DND-41 (cell line): ENCODE data around the gene COG5.

Experiments
- ATAC-seq: fragments of 200-7000 bp; cut with Tn5 transposase; 3 replicates; pipeline ENCODE4 v1.9.1; 2021; ENCODE audit warnings: low read depth; ENCODE audit not compliant: insufficient read depth
- DNase-seq: peaks from one replicate; pipeline ENCODE4 v3.0.0-alpha.2; 2020
- H2AFZ ChIP-seq: 2 replicates; pipeline ENCODE4 v1.6.0; 2012; ENCODE audit warnings: low read depth, low read length
- H3K27ac ChIP-seq: 2 replicates; pipeline ENCODE4 v1.5.1; 2012; ENCODE audit warnings: low read length, inconsistent platforms
- H3K27me3 ChIP-seq: fragments of 200-600 bp; sonication (generic); 2 replicates; pipeline ENCODE4 v1.6.0; 2012; ENCODE audit warnings: low read length, mild to moderate bottlenecking, inconsistent platforms; ENCODE audit not compliant: insufficient read depth, poor library complexity
- H3K36me3 ChIP-seq: 2 replicates; pipeline ENCODE4 v1.5.1; 2012; ENCODE audit warnings: low read length, inconsistent platforms; ENCODE audit not compliant: insufficient read depth
- H3K4me1 ChIP-seq: 2 replicates; pipeline ENCODE4 v1.5.1; 2012; ENCODE audit warnings: mild to moderate bottlenecking, low read length; ENCODE audit not compliant: insufficient read depth
- H3K4me2 ChIP-seq: 2 replicates; pipeline ENCODE4 v1.6.0; 2012; ENCODE audit warnings: mild to moderate bottlenecking, moderate library complexity, low read length, inconsistent platforms; ENCODE audit not compliant: insufficient read depth
- H3K4me3 ChIP-seq, 2 experiments: fragments of 200-600 bp in 1 of 2; shearing (Covaris generic) in 1 of 2; 2 replicates each; pipeline ENCODE4 v1.5.1; 2012 to 2016; ENCODE audit warnings: inconsistent platforms in 2 of 2, low read length in 2 of 2, mild to moderate bottlenecking in 2 of 2, low read depth in 1 of 2, moderate library complexity in 1 of 2
- H3K79me2 ChIP-seq: 2 replicates; pipeline ENCODE4 v1.6.0; 2012; ENCODE audit warnings: low read length, inconsistent platforms; ENCODE audit not compliant: insufficient read depth
- H3K9ac ChIP-seq: 2 replicates; pipeline ENCODE4 v1.6.0; 2012; ENCODE audit warnings: low read depth, mild to moderate bottlenecking, inconsistent platforms, low read length, moderate library complexity
- H3K9me3 ChIP-seq: 2 replicates; pipeline ENCODE4 v1.5.1; 2012; ENCODE audit warnings: low read length, moderate library complexity, mild to moderate bottlenecking, inconsistent platforms; ENCODE audit not compliant: insufficient read depth, severe bottlenecking
- H4K20me1 ChIP-seq: 2 replicates; pipeline ENCODE4 v1.6.0; 2012; ENCODE audit warnings: low read length; ENCODE audit not compliant: insufficient read depth
- EZH2 ChIP-seq: IDR thresholded peaks from 3 replicates; pipeline ENCODE4 v1.6.1; 2012; ENCODE audit warnings: borderline replicate concordance, low read depth, mild to moderate bottlenecking, moderate library complexity, low read length, inconsistent platforms; ENCODE audit not compliant: severe bottlenecking
- TF ChIP-seq, protein P1 (sequence below): IDR thresholded peaks from 2 replicates; pipeline ENCODE4 v1.5.1; 2012; ENCODE audit warnings: borderline replicate concordance, low read length, moderate library complexity, mild to moderate bottlenecking; ENCODE audit not compliant: poor library complexity, severe bottlenecking; ENCODE audit errors: extremely low read depth

Gene COG5

DNA sequence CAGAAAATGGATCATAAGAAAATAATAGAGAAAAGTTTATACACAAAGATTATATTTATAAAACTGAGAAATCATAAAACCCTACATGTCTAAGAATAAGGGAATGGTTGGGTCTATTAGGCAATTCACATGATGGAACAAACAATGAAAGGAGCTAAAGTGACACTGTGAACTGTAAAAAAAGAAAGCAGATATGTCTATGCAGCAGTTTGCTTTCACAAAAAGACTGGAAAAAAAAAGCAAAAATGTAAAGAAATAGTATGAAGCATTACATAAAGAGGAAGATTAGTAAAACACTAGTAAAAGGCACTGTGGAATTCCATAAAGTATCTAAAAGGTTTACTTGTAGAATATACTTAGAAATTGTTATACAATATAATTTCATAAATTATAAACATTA lies 299.0 kb downstream of the COG5 start:
- TF ChIP-seq EZH2: no peak
- TF ChIP-seq, protein P1, sequence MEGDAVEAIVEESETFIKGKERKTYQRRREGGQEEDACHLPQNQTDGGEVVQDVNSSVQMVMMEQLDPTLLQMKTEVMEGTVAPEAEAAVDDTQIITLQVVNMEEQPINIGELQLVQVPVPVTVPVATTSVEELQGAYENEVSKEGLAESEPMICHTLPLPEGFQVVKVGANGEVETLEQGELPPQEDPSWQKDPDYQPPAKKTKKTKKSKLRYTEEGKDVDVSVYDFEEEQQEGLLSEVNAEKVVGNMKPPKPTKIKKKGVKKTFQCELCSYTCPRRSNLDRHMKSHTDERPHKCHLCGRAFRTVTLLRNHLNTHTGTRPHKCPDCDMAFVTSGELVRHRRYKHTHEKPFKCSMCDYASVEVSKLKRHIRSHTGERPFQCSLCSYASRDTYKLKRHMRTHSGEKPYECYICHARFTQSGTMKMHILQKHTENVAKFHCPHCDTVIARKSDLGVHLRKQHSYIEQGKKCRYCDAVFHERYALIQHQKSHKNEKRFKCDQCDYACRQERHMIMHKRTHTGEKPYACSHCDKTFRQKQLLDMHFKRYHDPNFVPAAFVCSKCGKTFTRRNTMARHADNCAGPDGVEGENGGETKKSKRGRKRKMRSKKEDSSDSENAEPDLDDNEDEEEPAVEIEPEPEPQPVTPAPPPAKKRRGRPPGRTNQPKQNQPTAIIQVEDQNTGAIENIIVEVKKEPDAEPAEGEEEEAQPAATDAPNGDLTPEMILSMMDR: no peak
- Histone ChIP-seq H3K36me3 (no peaks in the 10 kb centered on the region), H3K79me2 (no peaks in the 10 kb centered on the region), H3K4me2 (no peak overlapping the region), H3K27ac (no peak overlapping the region), H2AFZ (no peak overlapping the region), H4K20me1 (no peaks in the 10 kb centered on the region), H3K9ac (no peak overlapping the region), H3K9me3 (no peaks in the 10 kb centered on the region), H3K4me3 (no peak overlapping the region), H3K4me1 (no peaks in the 10 kb centered on the region), H3K27me3 (no peaks in the 10 kb centered on the region)
- no peak for DNase-seq
- no peak for ATAC-seq

DNA sequence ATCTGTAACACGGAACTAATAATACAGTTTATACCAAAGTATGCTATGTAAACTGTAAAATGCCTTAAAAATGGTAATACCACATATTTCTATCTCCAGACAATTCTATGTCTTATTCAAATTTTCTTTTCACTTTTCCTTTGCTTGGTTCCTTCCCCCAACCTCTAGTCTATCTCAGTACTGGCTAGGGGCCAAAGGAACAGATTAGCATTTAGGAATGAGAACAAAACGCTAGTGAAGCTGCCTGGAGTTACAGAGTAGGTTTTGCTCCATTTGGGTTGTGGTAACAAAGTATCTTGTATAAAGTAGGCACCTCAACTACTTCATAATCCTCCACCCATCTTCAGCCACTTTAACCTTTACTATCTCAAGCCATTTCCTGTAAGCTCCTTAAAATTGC lies 300.9 kb downstream of the COG5 start:
- no peak overlapping the region for H3K4me3 ChIP-seq
- no peak overlapping the region for H3K9ac ChIP-seq
- no peaks in the 10 kb centered on the region for H4K20me1 ChIP-seq
- H3K79me2 ChIP-seq: no peaks in the 10 kb centered on the region
- TF ChIP-seq EZH2: no peak
- TF ChIP-seq, protein P1: no peak
- no peaks in the 10 kb centered on the region for H3K9me3 ChIP-seq
- no peak for DNase-seq
- H3K4me2 ChIP-seq: no peak overlapping the region
- H3K36me3 ChIP-seq: no peaks in the 10 kb centered on the region
- H3K27ac ChIP-seq: no peak overlapping the region
- no peak overlapping the region for H2AFZ ChIP-seq
- ATAC-seq: no peak
- no peaks in the 10 kb centered on the region for H3K4me1 ChIP-seq
- no peaks in the 10 kb centered on the region for H3K27me3 ChIP-seq

DNA sequence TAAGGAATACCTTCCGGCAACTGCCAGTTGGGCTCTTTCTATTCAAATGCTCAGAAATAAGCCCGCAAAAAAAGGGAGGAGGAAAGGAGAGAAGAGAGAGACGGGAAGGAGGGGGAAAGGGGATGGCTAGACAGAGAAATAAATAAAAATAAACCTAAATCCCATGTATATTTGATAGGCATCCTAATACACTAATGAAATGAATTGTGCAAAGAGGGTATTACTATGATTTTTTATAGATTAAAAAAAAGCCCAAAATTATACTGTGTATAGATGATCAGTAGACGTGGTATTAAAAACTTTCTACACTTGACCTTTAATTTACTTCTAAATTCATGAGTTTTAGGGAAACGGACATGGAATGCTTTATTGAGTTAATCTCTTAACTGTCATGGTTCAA lies 305.0 kb downstream of the COG5 start:
- H3K4me2 ChIP-seq: no peak overlapping the region
- TF ChIP-seq EZH2: no peak
- TF ChIP-seq, protein P1: no peak
- no peak overlapping the region for H3K9ac ChIP-seq
- H3K27ac ChIP-seq: no peak overlapping the region
- no peaks in the 10 kb centered on the region; the same call in 1 of the 2 replicates for H3K36me3 ChIP-seq
- ATAC-seq (no peak), DNase-seq (no peak)
- H3K79me2 ChIP-seq: no peaks in the 10 kb centered on the region
- no peaks in the 10 kb centered on the region for H3K4me1 ChIP-seq
- no peak overlapping the region for H3K4me3 ChIP-seq
- no peaks in the 10 kb centered on the region for H4K20me1 ChIP-seq
- H2AFZ ChIP-seq: no peak overlapping the region
- H3K9me3 ChIP-seq: no peaks in the 10 kb centered on the region
- no peaks in the 10 kb centered on the region for H3K27me3 ChIP-seq

DNA sequence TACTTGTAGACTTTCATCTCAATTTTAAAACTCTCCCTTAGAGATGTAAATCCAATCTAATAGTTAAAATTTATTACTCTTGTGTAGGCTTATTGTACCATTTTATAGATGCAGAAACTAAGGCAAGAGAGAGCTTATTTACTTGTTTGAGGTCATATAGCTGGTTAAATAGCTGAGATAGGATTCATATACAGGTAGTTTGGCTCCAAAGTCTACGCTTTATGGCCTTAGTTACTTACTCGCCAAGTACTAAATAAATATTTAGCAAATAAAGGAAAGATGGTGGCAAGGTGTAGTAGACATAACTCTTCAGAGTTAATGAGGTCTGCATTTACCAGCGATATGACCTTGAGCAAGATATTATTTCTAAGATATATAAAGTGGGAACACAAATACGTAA lies 308.1 kb downstream of the COG5 start:
- H3K9ac ChIP-seq: no peak overlapping the region
- H3K27me3 ChIP-seq: no peaks in the 10 kb centered on the region
- no peaks in the 10 kb centered on the region for H3K4me1 ChIP-seq
- no peaks in the 10 kb centered on the region; the same call in 1 of the 2 replicates for H3K36me3 ChIP-seq
- no peak overlapping the region for H3K4me2 ChIP-seq
- TF ChIP-seq, protein P1: no peak
- no peak for TF ChIP-seq EZH2
- H4K20me1 ChIP-seq: no peaks in the 10 kb centered on the region
- H2AFZ ChIP-seq: no peak overlapping the region
- no peak for ATAC-seq
- no peak overlapping the region for H3K27ac ChIP-seq
- no peak for DNase-seq
- H3K9me3 ChIP-seq: no peaks in the 10 kb centered on the region
- no peaks in the 10 kb centered on the region for H3K79me2 ChIP-seq
- H3K4me3 ChIP-seq: no peak overlapping the region
